Suppressor macrophage (primary cell): Measurements from ENCODE around the gene CDH8.

Experiments
- DNase-seq, 4 experiments: peaks; one replicate each; pipeline ENCODE4 v3.0.0-alpha.2; 2020 to 2022

Gene CDH8

GRCh38 chr16:61611847-61612491 lies 424.3 kb downstream of the CDH8 start:
- no peak for DNase-seq

DNA sequence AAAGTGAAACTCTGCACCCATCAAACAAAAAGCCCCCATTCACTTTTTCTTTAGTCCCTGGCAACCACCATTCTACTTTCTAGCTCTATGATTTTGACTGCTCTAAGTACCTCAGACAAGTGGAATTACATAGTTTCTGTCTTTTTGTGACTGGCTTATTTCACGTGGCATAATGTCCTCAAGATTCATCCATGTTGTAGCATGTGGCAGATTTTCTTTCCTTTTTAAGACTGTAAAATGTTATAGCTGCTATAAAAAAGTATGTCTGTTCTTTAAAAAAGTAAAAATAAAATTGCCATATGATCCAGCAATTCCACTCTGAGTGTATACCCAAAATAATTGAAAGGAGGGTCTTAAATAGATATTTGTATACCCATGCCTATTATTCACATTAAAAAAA lies 429.7 kb downstream of the CDH8 start:
- no peak for DNase-seq
